Sciatic nerve (tissue), 2 donors: ENCODE measurements around the gene MED17. TPM values are rescaled to one million over a fixed set of nuclear protein-coding genes. Genes with fewer than 3 reads are reported as not detected.
"Not testable (repeated sequence)": the region's sequence is repeated elsewhere in the genome, so short reads cannot be mapped to it uniquely, and the experiment has no call there.

Experiments used
- ATAC-seq: fragments of 200-7000 bp; cut with Tn5 transposase; one replicate; pipeline ENCODE4 v1.9.1; 2020; ENCODE audit warnings: mild to moderate bottlenecking, moderate library complexity
- DNase-seq: peaks from one replicate; pipeline ENCODE4 v3.0.0-alpha.2; 2020; ENCODE audit warnings: low spot score
- intact Hi-C: fragments of 100-400 bp; cut with DNase I; formaldehyde crosslinking; loops from one replicate; pipeline ENCODE4 v1.14.2; 2022
- total RNA-seq: library from RNA; stranded (reverse); fragmentation: NEBNext Ultra II Directional; extraction: Animal tissue kit (Norgen Biotek cat#: 25700); gene quantifications from one replicate; pipeline ENCODE4 v1.2.1, GENCODE V29; 2021
- donor health status: DM: no; HTN: no; CAD: no.
- donor health status: DM: no; HTN: no; CAD: no.

The MED17 gene
- total RNA-seq, 1 donor from 2014 or later: 29.0 TPM

- intact Hi-C loops: no loop called here
- ATAC-seq: no peak
- no peak for DNase-seq
These were observed 27.3 kb upstream of the MED17 start for GRCh38 chr11:93756748-93757147.

GRCh38 chr11:93757301-93757700 lies 26.8 kb upstream of the MED17 start:
- intact Hi-C loops: no loop called here
- ATAC-seq (no peak), DNase-seq (no peak)

- ATAC-seq: no peak
- no peak for DNase-seq
- intact Hi-C loops: no loop called here
These were observed 25.9 kb upstream of the MED17 start for GRCh38 chr11:93757924-93758865.

- intact Hi-C loops, DNase-seq, ATAC-seq: not testable (repeated sequence)
These were observed 25.0 kb upstream of the MED17 start for GRCh38 chr11:93759123-93759522.

GRCh38 chr11:93761910-93762309 lies 22.2 kb upstream of the MED17 start:
- ATAC-seq: no peak
- intact Hi-C loops: no loop called here
- DNase-seq: no peak

GRCh38 chr11:93765551-93765950 lies 18.5 kb upstream of the MED17 start:
- DNase-seq (no peak), ATAC-seq (no peak)
- intact Hi-C loops: no loop called here

- no peak for ATAC-seq
- DNase-seq: no peak
- intact Hi-C loops: no loop called here
These were observed 17.6 kb upstream of the MED17 start for GRCh38 chr11:93766504-93766903.

GRCh38 chr11:93767018-93767417 lies 17.1 kb upstream of the MED17 start:
- ATAC-seq (no peak), DNase-seq (no peak)
- intact Hi-C loops: no loop called here

- ATAC-seq (no peak), DNase-seq (no peak)
- intact Hi-C loops: no loop called here
These were observed 13.9 kb upstream of the MED17 start for GRCh38 chr11:93770160-93770559.

- intact Hi-C loops: no loop called here
- no peak for ATAC-seq
- no peak for DNase-seq
These were observed 12.0 kb upstream of the MED17 start for GRCh38 chr11:93772123-93772522.

GRCh38 chr11:93773045-93773477 lies 11.0 kb upstream of the MED17 start:
- intact Hi-C loops: no loop called here
- ATAC-seq: no peak

GRCh38 chr11:93773601-93774200 lies 10.4 kb upstream of the MED17 start:
- DNase-seq (no peak), ATAC-seq (peak; percentile 22)
- intact Hi-C loops: no loop called here

More at GRCh38 chr11:93773045-93773477, 11.0 kb upstream of the MED17 start:
- DNase-seq: no peak

GRCh38 chr11:93774560-93774959 lies 9.5 kb upstream of the MED17 start:
- intact Hi-C loops, ATAC-seq, DNase-seq: not testable (repeated sequence)

GRCh38 chr11:93775289-93775688 lies 8.8 kb upstream of the MED17 start:
- ATAC-seq: no peak
- intact Hi-C loops: no loop called here
- no peak for DNase-seq

- intact Hi-C loops: no loop called here
- DNase-seq: no peak
- no peak for ATAC-seq
These were observed 720 bp upstream of the MED17 start for GRCh38 chr11:93783362-93783761.

GRCh38 chr11:93783765-93784144 lies 327 bp upstream of the MED17 start:
- ATAC-seq (peak; percentile 70), DNase-seq (no peak)
- intact Hi-C loops: no loop called here

GRCh38 chr11:93784935-93785360 lies 866 bp downstream of the MED17 start:
- DNase-seq: no peak

GRCh38 chr11:93791493-93791892 lies 7.4 kb downstream of the MED17 start:
- ATAC-seq: no peak
- intact Hi-C loops: no loop called here
- DNase-seq: no peak

More at GRCh38 chr11:93784935-93785360, 866 bp downstream of the MED17 start:
- no peak for ATAC-seq
- intact Hi-C loops: no loop called here

GRCh38 chr11:93796441-93797231 lies 12.6 kb downstream of the MED17 start:
- intact Hi-C loops: no loop called here
- DNase-seq: no peak
- no peak for ATAC-seq
